Measurements from ENCODE around the gene DGKE. TPM values are rescaled to one million over a fixed set of nuclear protein-coding genes. Genes with fewer than 3 reads are reported as not detected.

The DGKE gene
- total and polyA plus RNA-seq, 2 of the 8 experiments (the other 6 are each of a cell fraction or from before 2014, with no cell fraction given): 1.7 to 7.4 TPM

GRCh38 chr17:56808503-56808902 lies 25.4 kb upstream of the DGKE start:
- Histone ChIP-seq H3K56ac (replicated peaks; ENCODE audit: insufficient read length, low read depth, low read length) (no peak overlapping the region), H3K4me3 (ENCODE audit: extremely low read depth in 1 of 4, insufficient read depth in 2 of 4, low read depth in 3 of 4, low read length in 4 of 4) (no peak overlapping the region), H3K14ac (ENCODE audit: insufficient read length) (no peak overlapping the region), H3K79me1 (ENCODE audit: low read depth, low read length) (0 out of 2 replicates have a peak, but pooled peaks cover 2% of the 10 kb centered on the region), H2AFZ (ENCODE audit: low read length) (no peak overlapping the region), H3K4ac (replicated peaks; ENCODE audit: insufficient read length, low read depth, low read length) (no peak overlapping the region), H3K23ac (ENCODE audit: insufficient read length) (no peak overlapping the region), H2AK5ac (ENCODE audit: low read depth, low read length) (no peak overlapping the region), H3K4me1 (replicated peaks in 1 of 4; ENCODE audit: control insufficient read depth in 3 of 4, insufficient read depth in 4 of 4, low read length in 3 of 4) (no peaks in the 10 kb centered on the region), H4K20me1 (replicated peaks in 1 of 2; ENCODE audit: control insufficient read depth in 1 of 2, insufficient read depth in 2 of 2, low read length in 2 of 2) (peaks cover 0 to 3% of the 10 kb centered on the region in 2 experiments), H3K79me2 (ENCODE audit: control insufficient read depth in 1 of 2, insufficient read depth in 2 of 2, low read length in 2 of 2) (no peaks in the 10 kb centered on the region), H3K27ac (ENCODE audit: low read depth, low read length) (no peak overlapping the region), H4K8ac (ENCODE audit: extremely low read depth, insufficient read depth, low read length) (no peak overlapping the region), H2BK5ac (ENCODE audit: low read depth, low read length) (no peak overlapping the region), H3K18ac (ENCODE audit: extremely low read depth, low read length) (no peak overlapping the region), H3K4me2 (ENCODE audit: insufficient read depth in 1 of 2, low read depth in 2 of 2, low read length in 2 of 2) (no peak overlapping the region), H2BK12ac (ENCODE audit: low read depth, low read length) (no peak overlapping the region), H4K91ac (replicated peaks; ENCODE audit: insufficient read length, low read length) (no peak overlapping the region), H4K5ac (ENCODE audit: insufficient read length, low read depth, low read length) (no peak overlapping the region), H2BK120ac (replicated peaks; ENCODE audit: low read depth, low read length) (no peak overlapping the region), H3K27me3 (replicated peaks in 1 of 4; ENCODE audit: control insufficient read depth in 3 of 4, extremely low read depth in 1 of 4, insufficient read depth in 3 of 4, low read length in 3 of 4) (no peaks in the 10 kb centered on the region), H3K36me3 (ENCODE audit: control insufficient read depth in 2 of 4, insufficient read depth in 4 of 4, low read length in 3 of 4) (no peaks in the 10 kb centered on the region), H3K23me2 (ENCODE audit: low read depth, low read length) (peaks cover 12% of the 10 kb centered on the region; the same call in 1 of the 2 replicates), H2BK20ac (ENCODE audit: low read length) (no peak overlapping the region), H3K9me3 (ENCODE audit: insufficient read depth in 2 of 2, low read depth in 1 of 2, low read length in 1 of 2) (no peaks in the 10 kb centered on the region), H3K9ac (replicated peaks in 1 of 4; ENCODE audit: extremely low read depth in 1 of 4, low read depth in 3 of 4, low read length in 3 of 4) (no peak overlapping the region; a peak in 1 of 7 replicates), H2BK15ac (ENCODE audit: low read length) (no peak overlapping the region)
- WGBS, 2 experiments (ENCODE audit: extremely low coverage in 1 of 2, insufficient coverage in 1 of 2, insufficient read length in 1 of 2, insufficient replicate concordance in 2 of 2, low coverage in 1 of 2, low lambda C conversion rate in 2 of 2, missing lambda C conversion rate in 1 of 2): 87% methylated on average over 3 of the region's 3 CpGs; no CpG with 5 or more reads in 1 of the 2 experiments
- ChIA-PET CTCF (ENCODE audit: partially characterized antibody) (interaction anchor here (2.7 kb wide), 1 partner anchor 11 kb away, joined by 8 read pairs; no protein-coding TSS in a partner anchor), POLR2A (ENCODE audit: partially characterized antibody) (interaction anchor here (0.9 kb wide), 1 partner anchor 10 kb away, joined by 3 read pairs; no protein-coding TSS in a partner anchor)
- FAIRE-seq: no peak
- DNase-seq (ENCODE audit: low read depth in 1 of 2, low spot score in 2 of 2): no peak
- no peak for TF ChIP-seq GTF2F1 (IDR thresholded peaks at IDR 0.05; ENCODE audit: borderline replicate concordance, low read depth, low read length)
- TF ChIP-seq MAFK (IDR thresholded peaks at IDR 0.05; ENCODE audit: low read depth, low read length): no peak
- no peak for TF ChIP-seq POLR2A (IDR thresholded peaks at IDR 0.05; ENCODE audit: control extremely low read depth in 1 of 2, low read depth in 2 of 2, low read length in 2 of 2)
- no peak for TF ChIP-seq SP2 (IDR thresholded peaks at IDR 0.05; ENCODE audit: low read length)
- no peak for TF ChIP-seq SAP30 (IDR thresholded peaks at IDR 0.05; ENCODE audit: insufficient read depth, insufficient replicate concordance, low read length)
- TF ChIP-seq HDAC6 (IDR thresholded peaks at IDR 0.05; ENCODE audit: low read depth, low read length): no peak
- no peak for TF ChIP-seq CBX5 (IDR thresholded peaks at IDR 0.05; ENCODE audit: low read depth, low read length)
- no peak for TF ChIP-seq TCF12 (IDR thresholded peaks at IDR 0.05; ENCODE audit: low read depth, low read length)
- no peak for TF ChIP-seq RFX5 (IDR thresholded peaks at IDR 0.05; ENCODE audit: borderline replicate concordance, low read depth, low read length)
- TF ChIP-seq TAF7 (optimal IDR thresholded peaks at IDR 0.05; ENCODE audit: borderline replicate concordance, low read depth, low read length): no peak
- TF ChIP-seq EGR1 (IDR thresholded peaks at IDR 0.05; ENCODE audit: borderline replicate concordance, low read depth, low read length): no peak
- no peak for TF ChIP-seq SP1 (IDR thresholded peaks at IDR 0.05; ENCODE audit: low read depth, low read length)
- no peak for TF ChIP-seq POLR2AphosphoS5 (IDR thresholded peaks at IDR 0.05; ENCODE audit: low read depth, low read length)
- TF ChIP-seq EZH2 (IDR thresholded peaks at IDR 0.05; ENCODE audit: low read depth, low read length, severe bottlenecking): no peak
- TF ChIP-seq MAX (IDR thresholded peaks at IDR 0.05): no peak
- TF ChIP-seq JUN (IDR thresholded peaks at IDR 0.05; ENCODE audit: low read depth, low read length): no peak
